HG03139 (cell line): ENCODE data around the gene PPP2R5B.

Source experiments
- ATAC-seq: cut with Tn5 transposase; IDR thresholded peaks from one replicate; pipeline ENCODE4 v1.9.1; 2021; ENCODE audit not compliant: unreplicated experiment

Gene PPP2R5B

DNA sequence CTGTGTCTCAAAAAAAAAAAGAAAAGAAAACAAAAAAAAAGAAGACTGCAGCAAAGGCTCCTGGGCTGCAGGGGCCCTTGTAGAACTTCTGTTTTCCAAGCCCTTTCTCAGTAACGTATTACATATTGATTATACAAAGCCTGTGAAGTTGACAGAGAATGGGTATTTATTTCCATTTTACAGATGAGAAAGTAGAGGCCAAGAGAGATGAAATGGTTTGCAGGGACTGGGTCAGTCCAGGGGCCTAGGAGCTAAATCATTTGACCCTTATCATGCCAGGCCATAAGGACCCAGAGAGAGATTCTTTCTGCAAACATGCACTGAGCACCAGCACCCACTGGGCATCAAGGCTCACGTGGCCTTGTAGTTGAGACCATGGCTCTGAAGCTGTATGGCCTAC lies 4.5 kb downstream of the PPP2R5B start:
- no peak for ATAC-seq

DNA sequence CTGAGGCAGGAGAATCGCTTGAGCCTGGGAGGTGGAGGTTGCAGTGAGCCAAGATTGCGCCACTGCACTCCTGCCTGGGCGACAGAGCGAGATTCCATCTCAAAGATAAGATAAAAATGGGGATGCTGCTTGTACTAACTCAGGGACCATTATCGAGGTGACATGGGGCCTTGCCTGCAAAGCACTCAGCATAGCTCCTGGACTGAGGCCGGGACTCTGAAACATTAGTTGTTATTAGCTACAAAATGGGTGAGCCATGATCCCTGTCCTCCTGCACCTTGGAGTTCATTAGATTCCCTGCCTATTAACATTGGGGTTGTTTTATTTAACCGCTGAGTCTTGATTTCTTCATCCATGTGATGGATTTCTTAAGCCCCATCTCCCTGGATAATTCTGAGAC lies 5.1 kb downstream of the PPP2R5B start:
- no peak for ATAC-seq

DNA sequence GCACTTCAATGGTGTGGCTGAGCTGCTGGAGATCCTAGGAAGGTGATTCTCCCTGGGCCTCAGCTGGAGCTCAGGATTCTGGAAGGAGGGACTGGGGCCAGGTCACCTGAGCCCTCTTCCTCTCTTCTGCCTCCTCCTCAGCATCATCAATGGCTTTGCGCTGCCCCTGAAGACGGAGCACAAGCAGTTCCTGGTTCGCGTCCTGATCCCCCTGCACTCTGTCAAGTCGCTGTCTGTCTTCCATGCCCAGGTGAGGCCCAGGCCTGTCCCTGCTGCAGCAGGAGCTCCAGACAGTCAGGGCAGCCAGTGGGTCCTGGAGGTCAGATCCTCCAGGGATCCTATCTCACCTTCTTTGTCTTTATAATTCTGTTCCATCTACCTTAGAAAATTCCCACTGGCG lies 5.9 kb downstream of the PPP2R5B start:
- ATAC-seq, result no peak

DNA sequence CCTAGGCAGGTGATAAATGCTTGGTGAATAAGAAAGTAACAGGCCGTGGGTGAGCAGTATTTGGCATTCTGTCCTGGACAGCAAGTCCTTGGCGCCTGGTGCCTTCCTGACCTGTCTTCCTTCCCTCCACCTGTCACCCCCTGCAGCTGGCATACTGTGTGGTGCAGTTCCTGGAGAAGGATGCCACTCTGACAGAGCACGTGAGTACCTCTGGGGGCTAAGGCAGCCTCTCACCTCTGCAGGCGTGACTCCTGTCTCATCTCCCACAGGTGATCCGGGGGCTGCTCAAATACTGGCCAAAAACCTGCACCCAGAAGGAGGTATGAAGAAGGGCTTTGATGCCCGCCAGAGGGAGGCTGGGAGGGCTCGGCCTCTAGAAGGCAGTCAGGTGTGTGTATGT lies 6.8 kb downstream of the PPP2R5B start:
- ATAC-seq, result no peak

- ATAC-seq, result no peak
Measured at GRCh38 chr11:64932324-64932723, 7.8 kb downstream of the PPP2R5B start.

GRCh38 chr11:64933213-64933934 lies 8.9 kb downstream of the PPP2R5B start:
- ATAC-seq, result no peak

GRCh38 chr11:64933935-64934681 lies 9.6 kb downstream of the PPP2R5B start:
- ATAC-seq, result no peak

- ATAC-seq, result no peak
Measured at GRCh38 chr11:64934682-64935358, 10.3 kb downstream of the PPP2R5B start.

DNA sequence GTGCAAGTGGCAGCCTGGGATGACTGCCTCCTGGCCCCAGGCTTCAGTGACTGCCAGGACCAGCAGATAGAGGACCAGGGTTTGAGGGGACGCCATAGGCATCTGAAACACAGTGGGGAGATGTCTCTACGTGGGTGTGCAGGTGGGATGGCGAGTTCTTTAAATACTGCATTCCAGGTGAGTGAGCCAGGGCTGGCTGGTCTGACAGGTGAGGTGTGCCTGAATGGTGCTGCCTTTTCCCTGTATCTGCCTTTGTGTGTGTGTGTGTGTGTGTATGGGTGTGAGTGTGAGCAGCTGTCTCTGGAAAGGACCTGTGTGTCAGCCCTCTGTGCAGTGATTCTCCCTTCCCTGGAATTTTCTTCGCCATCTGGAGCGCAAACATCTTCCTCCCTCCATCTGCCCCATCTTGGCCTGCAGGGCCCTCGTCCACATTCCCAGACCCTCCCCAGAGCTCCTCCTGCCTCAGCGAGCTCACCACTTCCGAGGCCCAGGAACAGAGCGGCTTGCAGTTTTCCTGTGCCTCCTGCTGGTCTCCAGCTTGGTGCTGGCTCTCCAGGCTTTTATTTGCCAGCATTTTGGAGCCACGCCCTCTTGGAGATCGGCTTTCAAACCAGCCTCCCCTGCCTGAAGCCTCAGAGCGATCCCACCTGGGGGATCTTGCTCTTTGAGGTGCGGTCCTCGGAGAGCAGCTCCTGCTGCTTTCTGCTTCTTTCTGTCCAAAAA lies 11.0 kb downstream of the PPP2R5B start, which contains the start of gene GPHA2:
TSS of gene GPHA2 (minus strand) at position 535 of the 723 bp plus-strand sequence. CDS start at position 102, 433 bp downstream.
- ATAC-seq, result no peak

DNA sequence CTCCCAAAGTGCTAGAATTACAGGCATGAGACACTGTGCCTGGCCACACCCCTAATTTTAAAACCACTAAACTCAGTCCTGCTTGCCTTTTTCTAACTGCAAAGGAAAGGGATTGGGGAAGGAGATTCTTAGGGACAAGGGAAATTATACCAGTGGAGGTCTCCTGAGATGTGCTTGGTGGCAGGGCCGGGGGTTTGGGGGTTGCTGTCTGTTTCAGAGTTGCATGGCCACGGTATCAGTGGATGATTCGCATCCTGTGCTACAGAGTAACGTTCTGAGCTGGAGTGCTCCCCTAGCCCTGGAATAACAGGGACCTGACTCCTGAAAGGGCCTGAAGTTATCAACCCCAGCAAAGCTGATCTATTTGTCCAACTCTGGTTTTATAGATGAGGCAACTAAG lies 12.1 kb downstream of the PPP2R5B start:
- ATAC-seq, result no peak

GRCh38 chr11:64947208-64947814 lies 22.8 kb downstream of the PPP2R5B start:
- no peak for ATAC-seq

- no peak for ATAC-seq
Measured at GRCh38 chr11:64951529-64951928, 27.0 kb downstream of the PPP2R5B start.

- no peak for ATAC-seq
Measured at GRCh38 chr11:64954201-64954600, 29.7 kb downstream of the PPP2R5B start.

GRCh38 chr11:64959498-64959897 lies 35.0 kb downstream of the PPP2R5B start:
- ATAC-seq, result no peak

- no peak for ATAC-seq
Measured at GRCh38 chr11:64960719-64961118, 36.2 kb downstream of the PPP2R5B start.

GRCh38 chr11:64963072-64963631 lies 38.7 kb downstream of the PPP2R5B start:
- no peak for ATAC-seq

DNA sequence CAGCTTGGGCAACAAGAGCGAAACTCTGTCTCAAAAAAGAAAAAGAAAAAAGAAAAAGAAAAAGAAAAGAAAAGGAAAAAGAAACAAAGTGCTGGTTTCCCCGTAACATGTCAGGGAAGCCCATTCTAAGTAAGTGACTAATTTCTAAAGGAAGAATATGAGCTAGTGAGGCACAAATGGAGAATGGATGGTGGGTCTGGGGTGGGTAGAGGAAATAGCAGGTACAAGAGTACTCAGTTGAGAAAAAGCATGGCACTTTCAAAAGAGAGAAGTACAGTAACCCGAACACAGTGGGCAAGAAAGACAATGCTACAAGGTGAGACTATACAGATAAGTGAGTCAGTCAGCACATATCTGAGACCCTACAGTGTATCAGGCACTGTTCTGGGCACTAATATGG lies 42.9 kb downstream of the PPP2R5B start:
- no peak for ATAC-seq

- no peak for ATAC-seq
Measured at GRCh38 chr11:64969209-64969608, 44.7 kb downstream of the PPP2R5B start.

DNA sequence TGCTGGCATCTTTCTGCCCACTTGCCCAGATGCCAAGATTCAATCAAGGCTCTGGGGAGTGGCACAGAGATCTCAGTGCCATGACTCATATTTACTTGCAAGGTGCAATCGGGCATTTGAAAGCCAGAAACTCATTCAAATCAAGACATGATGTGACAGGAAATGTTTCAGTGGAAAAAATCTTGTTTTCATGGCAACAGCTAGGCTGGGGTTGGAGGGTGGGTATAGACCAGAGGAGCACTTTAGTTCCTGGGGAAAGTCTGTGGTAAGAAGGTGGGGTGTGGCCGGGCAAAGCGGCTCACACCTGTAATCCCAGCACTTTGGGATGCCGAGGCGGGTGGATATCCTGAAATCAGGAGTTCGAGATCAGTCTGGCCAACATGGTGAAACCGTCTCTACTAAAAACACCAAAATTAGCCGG lies 46.3 kb downstream of the PPP2R5B start:
- ATAC-seq, result no peak

- no peak for ATAC-seq
Measured at GRCh38 chr11:64971421-64972233, 47.1 kb downstream of the PPP2R5B start, which contains the start of gene MAJIN. MAJIN (minus strand) TSS chr11:64972108; CDS start chr11:64959405, 12,703 bp downstream.
